ENCODE data around the gene LRRC8D. TPM values are rescaled to one million over a fixed set of nuclear protein-coding genes. Genes with fewer than 3 reads are reported as not detected.

Gene LRRC8D
- total RNA-seq, 1 experiment from 2014 or later = 22.3 TPM

GRCh38 chr1:89900323-89900722, 79.5 kb downstream of the LRRC8D start:
- peaks cover under 1% of the 10 kb centered on the region for H3K36me3 Mint-ChIP-seq (ENCODE audit: insufficient read depth, unreplicated experiment)
- CTCF ChIA-PET = no interaction called here
- no peaks in the 10 kb centered on the region for H3K4me1 Mint-ChIP-seq (ENCODE audit: low read depth, unreplicated experiment)
- no peaks in the 10 kb centered on the region for H3K9me3 Mint-ChIP-seq (ENCODE audit: low read depth, unreplicated experiment)
- H3K27ac Mint-ChIP-seq (ENCODE audit: unreplicated experiment) = no peak overlapping the region
- no peak overlapping the region for H3K4me3 Mint-ChIP-seq (ENCODE audit: low read depth, unreplicated experiment)
- no peaks in the 10 kb centered on the region for H3K27me3 Mint-ChIP-seq (ENCODE audit: unreplicated experiment)
- DNase-seq = no peak
- no peak for TF ChIP-seq CTCF (IDR thresholded peaks at IDR 0.05; ENCODE audit: unreplicated experiment)
- intact Hi-C loops (cut with micrococcal nuclease; ENCODE audit: unreplicated experiment) = no loop called here
- BruUV-seq (replicated peaks) = no TSS peak

GRCh38 chr1:89900791-89901708, 80.2 kb downstream of the LRRC8D start:
- H3K9me3 Mint-ChIP-seq (ENCODE audit: low read depth, unreplicated experiment) = no peaks in the 10 kb centered on the region
- no peak for DNase-seq
- H3K27me3 Mint-ChIP-seq (ENCODE audit: unreplicated experiment) = no peaks in the 10 kb centered on the region
- H3K36me3 Mint-ChIP-seq (ENCODE audit: insufficient read depth, unreplicated experiment) = peaks cover 4% of the 10 kb centered on the region
- no peaks in the 10 kb centered on the region for H3K4me1 Mint-ChIP-seq (ENCODE audit: low read depth, unreplicated experiment)
- H3K4me3 Mint-ChIP-seq (ENCODE audit: low read depth, unreplicated experiment) = no peak overlapping the region
- no peak for TF ChIP-seq CTCF (IDR thresholded peaks at IDR 0.05; ENCODE audit: unreplicated experiment)
- BruUV-seq (replicated peaks) = no TSS peak
- CTCF ChIA-PET = no interaction called here
- intact Hi-C loops (cut with micrococcal nuclease; ENCODE audit: unreplicated experiment) = no loop called here
- H3K27ac Mint-ChIP-seq (ENCODE audit: unreplicated experiment) = no peak overlapping the region

GRCh38 chr1:89901957-89902669, 81.3 kb downstream of the LRRC8D start:
- Mint-ChIP-seq H3K9me3 (ENCODE audit: low read depth, unreplicated experiment) (no peaks in the 10 kb centered on the region), H3K4me1 (ENCODE audit: low read depth, unreplicated experiment) (peaks cover 7% of the 10 kb centered on the region), H3K4me3 (ENCODE audit: low read depth, unreplicated experiment) (no peak overlapping the region), H3K36me3 (ENCODE audit: insufficient read depth, unreplicated experiment) (peaks cover 4% of the 10 kb centered on the region), H3K27ac (ENCODE audit: unreplicated experiment) (no peak overlapping the region), H3K27me3 (ENCODE audit: unreplicated experiment) (no peaks in the 10 kb centered on the region)
- BruUV-seq (replicated peaks) = no TSS peak
- TF ChIP-seq CTCF (IDR thresholded peaks at IDR 0.05; ENCODE audit: unreplicated experiment) = no peak
- DNase-seq = no peak
- intact Hi-C loops (cut with micrococcal nuclease; ENCODE audit: unreplicated experiment) = no loop called here
- CTCF ChIA-PET = no interaction called here

GRCh38 chr1:89903550-89903949, 82.7 kb downstream of the LRRC8D start:
- H3K9me3 Mint-ChIP-seq (ENCODE audit: low read depth, unreplicated experiment) = no peaks in the 10 kb centered on the region
- DNase-seq = no peak
- intact Hi-C loops (cut with micrococcal nuclease; ENCODE audit: unreplicated experiment) = no loop called here
- H3K27ac Mint-ChIP-seq (ENCODE audit: unreplicated experiment) = no peak overlapping the region
- BruUV-seq (replicated peaks) = no TSS peak
- peaks cover 14% of the 10 kb centered on the region for H3K4me1 Mint-ChIP-seq (ENCODE audit: low read depth, unreplicated experiment)
- H3K27me3 Mint-ChIP-seq (ENCODE audit: unreplicated experiment) = no peaks in the 10 kb centered on the region
- no peak for TF ChIP-seq CTCF (IDR thresholded peaks at IDR 0.05; ENCODE audit: unreplicated experiment)
- CTCF ChIA-PET = no interaction called here
- H3K4me3 Mint-ChIP-seq (ENCODE audit: low read depth, unreplicated experiment) = no peak overlapping the region
- peaks cover 4% of the 10 kb centered on the region for H3K36me3 Mint-ChIP-seq (ENCODE audit: insufficient read depth, unreplicated experiment)

Measured in Calu3 (cell line).